HL-60/S4 (cell line): ENCODE measurements around the gene SIGLEC8.
"Not testable (repeated sequence)": the region's sequence is repeated elsewhere in the genome, so short reads cannot be mapped to it uniquely, and the experiment has no call there.

Source experiments
- in situ Hi-C: fragments of 300-500 bp; cut with MboI; formaldehyde crosslinking; loops from 2 replicates; pipeline ENCODE4 v1.14.3; 2022; ENCODE audit warnings: low sequenced_read_pairs

Gene SIGLEC8

DNA sequence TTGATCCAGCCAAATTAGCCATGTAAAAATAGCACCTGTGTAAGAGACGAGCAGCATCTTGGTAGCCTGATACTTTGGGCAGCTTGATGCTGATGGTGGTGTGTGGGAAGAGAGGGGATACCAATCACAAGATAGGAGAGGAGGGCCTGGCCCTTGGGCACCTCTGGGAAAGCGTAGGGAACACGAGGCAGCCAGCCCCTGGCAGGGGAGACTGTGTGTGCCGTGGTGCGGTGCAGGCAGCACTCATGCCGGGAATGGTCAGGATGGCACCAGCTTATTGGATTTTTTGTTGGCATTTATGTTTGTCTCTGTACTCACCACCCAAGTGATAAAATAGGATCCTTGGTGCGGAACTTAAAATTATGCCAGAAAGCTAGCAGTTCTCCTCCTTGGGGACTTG lies 10.2 kb downstream of the SIGLEC8 start:
- in situ Hi-C loops = no loop called here

- in situ Hi-C loops = not testable (repeated sequence)
Measured at GRCh38 chr19:51447510-51447909, 10.7 kb downstream of the SIGLEC8 start.

DNA sequence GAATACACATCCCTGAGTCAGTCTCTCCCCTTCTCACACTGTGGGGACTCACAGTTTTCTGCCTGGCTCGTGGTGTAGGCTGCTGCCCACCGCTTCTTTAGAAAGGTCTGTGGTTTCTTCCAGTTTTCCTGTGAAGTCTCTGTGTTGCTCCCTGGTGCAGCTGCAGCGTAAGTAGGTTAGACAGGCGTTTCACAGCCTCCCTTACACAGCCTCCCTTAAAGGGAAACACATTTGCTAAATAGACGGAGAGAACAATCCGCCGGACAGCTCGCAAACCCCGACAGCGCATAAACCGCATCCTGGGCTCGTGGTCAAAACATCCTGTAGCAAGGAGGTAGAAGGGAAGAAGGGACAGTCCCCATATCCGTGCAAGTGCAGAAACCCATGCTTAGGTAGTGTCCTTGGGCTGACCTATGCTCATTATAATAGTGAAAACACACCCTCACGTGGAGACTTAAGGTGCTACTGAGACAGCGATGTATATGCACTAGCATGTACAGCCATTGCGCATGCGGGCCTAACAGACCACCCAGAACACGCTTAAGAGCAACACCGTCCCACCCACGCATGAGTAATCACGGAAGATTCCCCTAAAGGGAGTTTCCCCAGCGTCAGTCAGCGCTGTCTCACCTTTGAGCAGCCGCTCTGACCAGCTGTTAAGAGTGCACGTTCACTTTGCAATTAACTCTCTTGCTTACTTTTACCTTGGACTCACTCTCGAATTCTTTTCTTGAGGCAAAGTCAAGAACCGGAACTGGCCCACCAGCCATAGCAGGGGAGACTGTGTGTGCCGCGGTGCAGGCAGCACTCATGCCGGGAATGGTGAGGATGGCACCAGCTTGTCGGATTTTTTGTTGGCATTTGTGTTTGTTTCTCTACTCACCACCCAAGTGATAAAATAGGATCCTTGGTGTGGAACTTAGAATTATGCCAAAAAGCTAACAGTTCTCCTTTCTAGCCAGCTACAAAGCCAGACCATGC lies 16.6 kb downstream of the SIGLEC8 start:
- in situ Hi-C loops = no loop called here

GRCh38 chr19:51440846-51441409 lies 17.3 kb downstream of the SIGLEC8 start:
- in situ Hi-C loops = no loop called here

- in situ Hi-C loops = no loop called here
Measured at GRCh38 chr19:51440052-51440451, 18.2 kb downstream of the SIGLEC8 start.

- in situ Hi-C loops = no loop called here
Measured at GRCh38 chr19:51439021-51439465, 19.2 kb downstream of the SIGLEC8 start.

- in situ Hi-C loops = no loop called here
Measured at GRCh38 chr19:51434456-51434855, 23.8 kb downstream of the SIGLEC8 start.

DNA sequence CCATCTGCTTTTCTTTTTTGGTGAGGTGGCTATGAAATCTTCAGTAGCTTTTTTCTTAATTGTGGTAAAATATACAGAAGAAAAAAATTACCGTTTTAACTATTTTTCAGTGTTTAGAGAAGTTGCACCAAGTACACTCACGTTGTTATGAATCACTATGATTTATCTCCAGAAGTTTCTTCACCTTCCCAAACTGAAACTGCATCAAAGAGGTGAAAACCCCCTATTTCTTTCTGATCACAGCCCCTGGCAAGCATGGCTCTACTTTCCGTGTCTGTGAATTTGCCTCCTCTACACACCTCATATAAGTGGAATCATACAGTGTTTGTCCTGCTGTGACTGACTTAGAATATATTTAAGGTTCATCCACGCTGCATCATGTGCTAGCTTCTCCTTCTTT lies 25.2 kb downstream of the SIGLEC8 start:
- in situ Hi-C loops = no loop called here

DNA sequence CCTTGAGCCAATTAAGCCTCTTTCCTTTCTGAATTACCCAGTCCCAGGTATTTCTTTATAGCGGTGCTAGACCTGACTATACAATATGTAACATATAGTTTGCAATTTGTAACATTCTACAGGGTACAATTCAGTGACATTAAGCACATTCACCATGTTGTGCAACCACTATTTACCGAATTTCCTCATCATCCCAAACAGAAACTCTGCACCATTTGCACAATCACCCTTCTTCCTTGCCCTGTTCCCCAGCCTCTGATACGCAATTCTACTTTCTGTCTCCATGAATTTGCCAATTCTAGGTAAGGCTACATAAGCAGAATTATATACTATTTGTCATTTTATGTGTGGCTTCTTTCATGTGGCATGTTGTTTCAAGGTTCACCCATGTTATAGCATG lies 27.1 kb downstream of the SIGLEC8 start:
- in situ Hi-C loops = no loop called here

- in situ Hi-C loops = no loop called here
Measured at GRCh38 chr19:51430221-51430620, 28.0 kb downstream of the SIGLEC8 start.

DNA sequence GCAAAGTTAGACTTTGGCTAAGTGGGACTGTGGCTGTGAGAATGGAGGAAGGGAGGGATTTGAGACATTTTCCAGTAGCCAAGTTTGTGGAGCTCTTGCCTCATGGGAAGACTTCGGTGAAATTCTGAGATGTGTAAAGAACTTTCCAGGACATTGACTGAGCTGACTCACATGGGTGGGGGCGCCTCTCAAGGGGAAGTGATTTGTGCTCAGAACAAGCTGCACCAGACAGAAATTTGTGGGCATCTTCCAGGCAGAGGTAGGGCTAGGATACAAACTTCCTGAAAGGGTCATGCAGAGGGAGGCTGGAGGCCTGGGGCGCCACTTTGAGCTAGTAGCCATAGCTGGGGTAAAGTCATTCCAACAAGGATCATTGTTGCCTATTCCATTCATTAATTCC lies 31.1 kb downstream of the SIGLEC8 start:
- in situ Hi-C loops = loop anchor here (10.0 kb wide), 1 partner anchor 228 kb away; no protein-coding TSS in a partner anchor

DNA sequence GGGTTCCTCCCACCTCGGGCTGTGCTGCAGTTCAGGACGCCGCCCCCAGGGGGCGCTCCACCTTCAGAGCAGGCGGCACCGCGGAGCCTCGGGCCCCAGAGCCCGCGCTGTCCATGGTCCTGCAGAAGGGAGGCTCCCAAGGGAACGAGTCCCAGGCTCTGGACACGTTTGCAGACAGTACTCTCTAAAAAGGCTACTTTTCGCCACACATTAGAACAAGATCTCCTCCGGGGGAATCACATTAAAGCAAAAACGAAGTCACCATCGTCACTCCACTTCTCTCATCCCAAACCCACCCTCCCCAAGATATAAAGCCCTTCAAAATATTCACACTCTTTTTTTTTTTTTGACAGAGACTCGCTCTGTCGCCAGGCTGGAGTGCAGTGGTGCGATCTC lies 36.2 kb downstream of the SIGLEC8 start:
- in situ Hi-C loops = loop anchor here (10.0 kb wide), 1 partner anchor 233 kb away; no protein-coding TSS in a partner anchor

DNA sequence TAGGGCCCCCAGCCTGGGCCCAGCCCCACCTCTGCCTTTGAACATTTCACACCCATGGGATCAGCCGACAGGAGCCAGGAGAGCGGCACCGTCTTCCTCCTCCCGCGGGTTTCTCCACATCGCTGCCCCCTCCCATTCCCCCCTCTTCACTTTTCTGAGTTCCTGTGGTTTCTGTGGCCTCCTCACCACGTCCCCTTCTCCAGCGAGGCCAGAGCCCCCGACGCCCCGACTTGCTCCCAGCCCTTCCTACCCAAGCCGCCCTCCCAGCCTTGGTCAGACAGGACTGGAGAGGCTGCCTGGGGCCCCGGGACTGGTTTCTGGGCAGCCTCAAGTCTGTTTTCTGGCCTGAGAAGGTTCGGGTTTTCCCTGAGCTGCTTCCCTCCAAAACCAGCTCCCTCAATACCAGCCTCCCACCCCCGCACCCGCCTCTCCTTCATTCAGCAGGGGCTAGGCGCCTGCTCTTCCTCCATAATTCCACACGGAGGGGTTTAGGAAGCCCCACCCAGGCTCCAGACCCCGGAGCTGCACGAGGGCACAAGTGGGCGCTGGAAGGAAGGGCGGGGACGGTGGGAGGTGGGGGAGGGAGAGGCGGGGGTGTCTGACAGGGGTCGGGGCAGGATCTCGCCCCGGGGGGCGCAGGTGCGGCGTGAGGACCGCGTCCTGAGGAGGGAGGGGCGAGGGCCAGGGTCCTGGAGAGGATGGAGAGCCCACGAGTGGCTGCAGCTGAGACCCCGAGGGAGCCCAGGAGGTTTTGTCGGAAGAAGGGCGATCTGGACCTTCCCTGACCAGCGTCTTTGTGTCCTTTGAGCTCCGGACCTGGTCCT lies 36.8 kb downstream of the SIGLEC8 start:
- in situ Hi-C loops = loop anchor here (10.0 kb wide), 1 partner anchor 233 kb away; no protein-coding TSS in a partner anchor

DNA sequence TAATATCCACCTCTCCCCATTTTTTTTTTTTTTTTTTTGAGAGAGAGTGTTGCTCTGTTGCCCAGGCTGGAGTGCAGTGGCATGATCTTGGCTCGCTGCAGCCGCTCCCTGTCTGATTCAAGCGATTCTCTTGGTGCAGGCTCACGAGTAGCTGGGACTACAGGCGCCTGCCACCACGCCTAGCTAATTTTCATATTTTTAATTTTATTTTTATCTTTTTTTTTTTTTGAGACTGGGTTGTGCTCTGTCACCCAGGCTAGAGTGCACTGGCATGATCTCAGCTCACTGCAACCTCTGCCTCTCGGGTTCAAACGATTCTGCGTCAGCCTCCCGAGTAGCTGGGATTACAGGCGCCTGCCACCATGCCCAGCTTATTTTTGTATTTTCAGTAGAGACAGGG lies 37.7 kb downstream of the SIGLEC8 start:
- in situ Hi-C loops = loop anchor here (10.0 kb wide), 1 partner anchor 234 kb away; no protein-coding TSS in a partner anchor

- in situ Hi-C loops = no loop called here
Measured at GRCh38 chr19:51418707-51419106, 39.5 kb downstream of the SIGLEC8 start.

GRCh38 chr19:51417810-51418157 lies 40.5 kb downstream of the SIGLEC8 start:
- in situ Hi-C loops = no loop called here

GRCh38 chr19:51417107-51417809 lies 41.0 kb downstream of the SIGLEC8 start, which contains the start of gene SIGLEC10:
Gene SIGLEC10 (minus strand): TSS chr19:51417642. CDS start chr19:51417581, 61 bp downstream.
- in situ Hi-C loops = no loop called here

DNA sequence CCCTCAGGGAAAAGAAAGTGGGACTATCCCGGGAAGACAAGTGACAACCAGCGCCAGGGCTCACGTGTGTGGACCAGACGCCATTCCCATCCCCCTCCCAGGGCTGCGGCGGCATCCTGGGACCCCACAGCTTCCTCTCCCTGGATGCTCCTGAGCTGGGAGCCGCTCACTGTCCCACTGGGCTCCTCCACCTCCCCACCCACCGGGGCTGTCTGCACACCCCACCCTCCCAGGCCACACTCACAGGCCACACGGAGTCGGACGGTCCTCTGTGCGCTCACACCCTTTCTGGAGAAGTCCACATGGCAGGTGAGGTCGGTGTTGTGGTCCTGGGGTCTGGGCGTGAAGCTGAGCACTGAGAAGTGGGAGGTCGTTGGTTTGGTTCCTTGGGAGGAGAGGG lies 41.8 kb downstream of the SIGLEC8 start:
- in situ Hi-C loops = not testable (repeated sequence)

- in situ Hi-C loops = no loop called here
Measured at GRCh38 chr19:51415187-51415586, 43.1 kb downstream of the SIGLEC8 start.

- in situ Hi-C loops = no loop called here
Measured at GRCh38 chr19:51410950-51411748, 47.1 kb downstream of the SIGLEC8 start.
